K562 (cell line): Measurements from ENCODE around the gene GAL3ST3. TPM values are rescaled to one million over a fixed set of nuclear protein-coding genes. Genes with fewer than 3 reads are reported as not detected.

Experiments
- CBX1 ChIP-seq: sonication (generic); IDR thresholded peaks from 2 replicates; pipeline ENCODE4 v1.6.1; 2016; ENCODE audit warnings: antibody characterized with exemption, low read depth, mild to moderate bottlenecking
- CHD2 ChIP-seq: IDR thresholded peaks from 2 replicates; pipeline ENCODE4 v1.6.1; 2011; ENCODE audit warnings: low read depth, low read length
- HDAC8 ChIP-seq: fragments of 450-650 bp; IDR thresholded peaks from 2 replicates; pipeline ENCODE4 v1.6.1; 2016; ENCODE audit warnings: mild to moderate bottlenecking, missing genetic modification characterization, moderate library complexity, missing compliant biosample characterization
- HNRNPH1 ChIP-seq: fragments of 200-400 bp; formaldehyde crosslinking; optimal IDR thresholded peaks from 2 replicates; pipeline ENCODE3; 2017; ENCODE audit warnings: low read depth, mild to moderate bottlenecking, low read length, moderate library complexity
- HNRNPLL ChIP-seq: fragments of 200-400 bp; formaldehyde crosslinking; IDR thresholded peaks from 2 replicates; pipeline ENCODE4 v1.6.1; 2017; ENCODE audit warnings: low read length, low read depth, mild to moderate bottlenecking; ENCODE audit not compliant: poor library complexity, severe bottlenecking
- KDM1A ChIP-seq, 2 experiments: fragments of 450-650 bp; IDR thresholded peaks; 2 replicates each; pipeline ENCODE4 v1.6.1; 2016; ENCODE audit warnings: mild to moderate bottlenecking in 2 of 2
- RBBP5 ChIP-seq: fragments of 200-600 bp; sonication (generic); IDR thresholded peaks from 2 replicates; pipeline ENCODE4 v1.6.1; 2012; ENCODE audit warnings: borderline replicate concordance, mild to moderate bottlenecking, low read length, control low read depth, inconsistent platforms; ENCODE audit not compliant: insufficient read depth, poor library complexity, severe bottlenecking
- RBM22 ChIP-seq: fragments of 200-400 bp; formaldehyde crosslinking; IDR thresholded peaks from 2 replicates; pipeline ENCODE4 v1.6.1; 2018; ENCODE audit warnings: low read length, low read depth; ENCODE audit not compliant: poor library complexity, severe bottlenecking
- RUNX1 ChIP-seq: sonication (generic); IDR thresholded peaks from 2 replicates; pipeline ENCODE4 v1.6.1; 2016; ENCODE audit warnings: antibody characterized with exemption, low read depth
- SOX6 ChIP-seq: fragments of 450-650 bp; IDR thresholded peaks from 2 replicates; pipeline ENCODE4 v1.6.1; 2014; ENCODE audit warnings: mild to moderate bottlenecking
- ZC3H4 ChIP-seq: sonication (generic); formaldehyde crosslinking; IDR thresholded peaks from 2 replicates; pipeline ENCODE4 v1.9.0; 2021; ENCODE audit warnings: missing genetic modification reagents, borderline replicate concordance
- ZEB2 ChIP-seq: fragments of 450-650 bp; IDR thresholded peaks from 2 replicates; pipeline ENCODE4 v1.6.1; 2016
- ZNF143 ChIP-seq: sonication (generic); formaldehyde crosslinking; IDR thresholded peaks from 2 replicates; pipeline ENCODE4 v1.9.0; 2022; ENCODE audit warnings: mild to moderate bottlenecking, missing genetic modification reagents
- ZNF584 ChIP-seq: fragments of 200-800 bp; sonication (Bioruptor generic); IDR thresholded peaks from 2 replicates; pipeline ENCODE4 v1.6.1; 2016; ENCODE audit warnings: low read depth, mild to moderate bottlenecking, missing genetic modification characterization, missing compliant biosample characterization
- ZNF589 ChIP-seq: fragments of 200-800 bp; sonication (Bioruptor generic); IDR thresholded peaks from 2 replicates; pipeline ENCODE4 v1.6.1; 2016; ENCODE audit warnings: low read depth, missing genetic modification characterization, missing compliant biosample characterization
- ZSCAN29 ChIP-seq: fragments of 450-650 bp; IDR thresholded peaks from 2 replicates; pipeline ENCODE4 v1.6.1; 2017
- polyA plus RNA-seq, 8 experiments: library from polyadenylated mRNA; depleted of rRNA in 4 of 8; stranded (reverse) in 5 of 8; unstranded in 3 of 8; fragments of >200 nt; fragmentation: Nextera tagmentation in 2 of 8; fragmentation: Illumina TruSeq in 1 of 8; extraction: Ambion mirVana in 2 of 8; extraction: Trizol in 1 of 8; gene quantifications; 2 replicates each; pipeline versions ENCODE4 v1.2.1 to v1.2.3, GENCODE V29; 2011 to 2014; ENCODE audit warnings: inconsistent platforms in 1 of 8, missing spikeins in 1 of 8
- total RNA-seq, 7 experiments: library from RNA; depleted of rRNA in 6 of 7; stranded (reverse); fragments of >200 nt in 6 of 7; fragmentation: Illumina TruSeq in 2 of 7; extraction: Trizol in 2 of 7; gene quantifications; 2 replicates each; pipeline versions ENCODE4 v1.2.1 to v1.2.3, GENCODE V29; 2011 to 2021; ENCODE audit warnings: low replicate concordance in 1 of 7
- TF ChIP-seq, protein P1 (sequence below): fragments of 450-650 bp; formaldehyde crosslinking; IDR thresholded peaks from 2 replicates; pipeline ENCODE4 v1.4.0; 2020; ENCODE audit warnings: mild to moderate bottlenecking, moderate library complexity
- TF ChIP-seq, protein P2 (sequence below): sonication (generic); formaldehyde crosslinking; IDR thresholded peaks from 2 replicates; pipeline ENCODE4 v1.8.0; 2022; ENCODE audit warnings: mild to moderate bottlenecking, missing genetic modification reagents
- TF ChIP-seq, protein P3 (sequence below): fragments of 250-450 bp; sonication (Bioruptor Pico); IDR thresholded peaks from 2 replicates; pipeline ENCODE4 v1.4.0; 2020; ENCODE audit warnings: mild to moderate bottlenecking
- TF ChIP-seq, protein P4 (sequence below), 2 experiments: fragments of 450-650 bp in 1 of 2; IDR thresholded peaks; 2 replicates each; pipeline ENCODE4 v1.6.1; 2011 to 2017; ENCODE audit warnings: low read depth in 2 of 2, antibody characterized with exemption in 1 of 2, borderline replicate concordance in 1 of 2, low read length in 1 of 2, mild to moderate bottlenecking in 1 of 2, mixed read lengths in 1 of 2; ENCODE audit not compliant: control insufficient read depth in 1 of 2

Gene GAL3ST3
- total and polyA plus RNA-seq, 9 of the 15 experiments (the other 6 are each of a cell fraction or from before 2014, with no cell fraction given) = not detected

DNA sequence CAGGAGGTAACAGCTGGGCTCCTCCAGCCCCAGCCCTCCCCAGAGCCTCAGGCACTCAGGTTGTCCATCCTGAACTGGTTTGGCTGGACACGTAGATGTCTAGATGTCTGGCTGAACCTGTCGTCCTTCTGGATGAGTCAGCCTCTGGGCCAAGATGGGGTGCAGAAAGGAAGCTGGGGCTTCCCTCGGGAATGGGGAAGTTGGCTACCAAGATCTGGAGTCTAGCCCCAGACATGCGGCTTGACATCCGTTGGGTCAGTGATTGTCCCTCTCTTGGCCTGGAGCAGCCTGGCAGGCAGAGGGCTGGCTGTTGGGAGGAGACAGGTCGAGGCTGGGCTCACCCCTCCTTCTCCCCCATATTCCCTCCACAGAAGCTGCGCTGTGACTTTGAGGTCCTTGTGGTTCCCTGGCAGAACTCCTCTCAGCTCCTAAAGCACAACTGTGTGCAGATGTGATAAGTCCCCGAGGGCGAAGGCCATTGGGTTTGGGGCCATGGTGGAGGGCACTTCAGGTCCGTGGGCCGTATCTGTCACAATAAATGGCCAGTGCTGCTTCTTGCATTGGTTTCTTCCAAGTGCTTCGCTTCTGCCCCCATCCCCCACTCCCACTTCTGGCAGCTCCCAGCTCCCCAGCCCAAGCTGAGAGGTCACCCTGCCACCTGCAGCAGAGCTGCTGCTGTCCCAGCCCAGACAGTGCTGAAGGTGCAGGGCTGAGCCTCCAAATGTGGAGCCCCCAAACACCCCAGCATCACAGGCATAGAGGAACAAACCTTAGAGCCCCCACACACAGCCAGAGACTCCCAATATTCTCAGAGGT is 35.8 kb downstream of the GAL3ST3 start (continued):
- TF ChIP-seq, protein P1, sequence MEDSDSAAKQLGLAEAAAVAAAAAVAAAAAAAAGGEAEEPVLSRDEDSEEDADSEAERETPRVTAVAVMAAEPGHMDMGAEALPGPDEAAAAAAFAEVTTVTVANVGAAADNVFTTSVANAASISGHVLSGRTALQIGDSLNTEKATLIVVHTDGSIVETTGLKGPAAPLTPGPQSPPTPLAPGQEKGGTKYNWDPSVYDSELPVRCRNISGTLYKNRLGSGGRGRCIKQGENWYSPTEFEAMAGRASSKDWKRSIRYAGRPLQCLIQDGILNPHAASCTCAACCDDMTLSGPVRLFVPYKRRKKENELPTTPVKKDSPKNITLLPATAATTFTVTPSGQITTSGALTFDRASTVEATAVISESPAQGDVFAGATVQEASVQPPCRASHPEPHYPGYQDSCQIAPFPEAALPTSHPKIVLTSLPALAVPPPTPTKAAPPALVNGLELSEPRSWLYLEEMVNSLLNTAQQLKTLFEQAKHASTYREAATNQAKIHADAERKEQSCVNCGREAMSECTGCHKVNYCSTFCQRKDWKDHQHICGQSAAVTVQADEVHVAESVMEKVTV (CRISPR knock-in tag) = no peak
- no peak for TF ChIP-seq CBX1
- TF ChIP-seq HNRNPH1 = no peak
- no peak for TF ChIP-seq SOX6
- TF ChIP-seq ZSCAN29 = no peak
- no peak; a peak in 1 of 4 replicates for TF ChIP-seq KDM1A (IDR thresholded peaks at IDR 0.05)
- no peak for TF ChIP-seq HNRNPLL
- peak; percentile 38; the same call in 1 of the 2 replicates for TF ChIP-seq ZEB2
- no peak for TF ChIP-seq ZNF589 (CRISPR knock-in tag)
- peak; percentile 58 for TF ChIP-seq ZNF143 (CRISPR knock-in tag)
- no peak for TF ChIP-seq RBM22
- no peak for TF ChIP-seq ZNF584 (CRISPR knock-in tag)
- no peak for TF ChIP-seq ZC3H4 (CRISPR knock-in tag)
- TF ChIP-seq, protein P2, sequence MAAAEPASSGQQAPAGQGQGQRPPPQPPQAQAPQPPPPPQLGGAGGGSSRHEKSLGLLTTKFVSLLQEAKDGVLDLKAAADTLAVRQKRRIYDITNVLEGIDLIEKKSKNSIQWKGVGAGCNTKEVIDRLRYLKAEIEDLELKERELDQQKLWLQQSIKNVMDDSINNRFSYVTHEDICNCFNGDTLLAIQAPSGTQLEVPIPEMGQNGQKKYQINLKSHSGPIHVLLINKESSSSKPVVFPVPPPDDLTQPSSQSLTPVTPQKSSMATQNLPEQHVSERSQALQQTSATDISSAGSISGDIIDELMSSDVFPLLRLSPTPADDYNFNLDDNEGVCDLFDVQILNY = no peak
- TF ChIP-seq, protein P3, sequence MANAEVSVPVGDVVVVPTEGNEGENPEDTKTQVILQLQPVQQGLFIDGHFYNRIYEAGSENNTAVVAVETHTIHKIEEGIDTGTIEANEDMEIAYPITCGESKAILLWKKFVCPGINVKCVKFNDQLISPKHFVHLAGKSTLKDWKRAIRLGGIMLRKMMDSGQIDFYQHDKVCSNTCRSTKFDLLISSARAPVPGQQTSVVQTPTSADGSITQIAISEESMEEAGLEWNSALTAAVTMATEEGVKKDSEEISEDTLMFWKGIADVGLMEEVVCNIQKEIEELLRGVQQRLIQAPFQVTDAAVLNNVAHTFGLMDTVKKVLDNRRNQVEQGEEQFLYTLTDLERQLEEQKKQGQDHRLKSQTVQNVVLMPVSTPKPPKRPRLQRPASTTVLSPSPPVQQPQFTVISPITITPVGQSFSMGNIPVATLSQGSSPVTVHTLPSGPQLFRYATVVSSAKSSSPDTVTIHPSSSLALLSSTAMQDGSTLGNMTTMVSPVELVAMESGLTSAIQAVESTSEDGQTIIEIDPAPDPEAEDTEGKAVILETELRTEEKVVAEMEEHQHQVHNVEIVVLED (CRISPR knock-in tag) = no peak
- peak; percentile 30 for TF ChIP-seq RBBP5
- no peak for TF ChIP-seq CHD2
- TF ChIP-seq RUNX1 = no peak
- TF ChIP-seq, protein P4, sequence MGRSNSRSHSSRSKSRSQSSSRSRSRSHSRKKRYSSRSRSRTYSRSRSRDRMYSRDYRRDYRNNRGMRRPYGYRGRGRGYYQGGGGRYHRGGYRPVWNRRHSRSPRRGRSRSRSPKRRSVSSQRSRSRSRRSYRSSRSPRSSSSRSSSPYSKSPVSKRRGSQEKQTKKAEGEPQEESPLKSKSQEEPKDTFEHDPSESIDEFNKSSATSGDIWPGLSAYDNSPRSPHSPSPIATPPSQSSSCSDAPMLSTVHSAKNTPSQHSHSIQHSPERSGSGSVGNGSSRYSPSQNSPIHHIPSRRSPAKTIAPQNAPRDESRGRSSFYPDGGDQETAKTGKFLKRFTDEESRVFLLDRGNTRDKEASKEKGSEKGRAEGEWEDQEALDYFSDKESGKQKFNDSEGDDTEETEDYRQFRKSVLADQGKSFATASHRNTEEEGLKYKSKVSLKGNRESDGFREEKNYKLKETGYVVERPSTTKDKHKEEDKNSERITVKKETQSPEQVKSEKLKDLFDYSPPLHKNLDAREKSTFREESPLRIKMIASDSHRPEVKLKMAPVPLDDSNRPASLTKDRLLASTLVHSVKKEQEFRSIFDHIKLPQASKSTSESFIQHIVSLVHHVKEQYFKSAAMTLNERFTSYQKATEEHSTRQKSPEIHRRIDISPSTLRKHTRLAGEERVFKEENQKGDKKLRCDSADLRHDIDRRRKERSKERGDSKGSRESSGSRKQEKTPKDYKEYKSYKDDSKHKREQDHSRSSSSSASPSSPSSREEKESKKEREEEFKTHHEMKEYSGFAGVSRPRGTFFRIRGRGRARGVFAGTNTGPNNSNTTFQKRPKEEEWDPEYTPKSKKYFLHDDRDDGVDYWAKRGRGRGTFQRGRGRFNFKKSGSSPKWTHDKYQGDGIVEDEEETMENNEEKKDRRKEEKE (IDR thresholded peaks at IDR 0.05; ENCODE audit: borderline replicate concordance in 1 of 2, control insufficient read depth in 1 of 2, low read depth in 2 of 2, low read length in 1 of 2) = no peak
- TF ChIP-seq HDAC8 (tag) = no peak
